GM21526 (cell line): Measurements from ENCODE around the gene KLHL35.
"Not testable (repeated sequence)": the region's sequence is repeated elsewhere in the genome, so short reads cannot be mapped to it uniquely, and the experiment has no call there.

Source experiments
- ATAC-seq: cut with Tn5 transposase; IDR thresholded peaks from one replicate; pipeline ENCODE4 v1.9.1; 2021; ENCODE audit warnings: moderate library complexity; ENCODE audit not compliant: unreplicated experiment, low FRiP score

Gene KLHL35

GRCh38 chr11:75400146-75400865, 32.7 kb downstream of the KLHL35 start:
- ATAC-seq = no peak

DNA sequence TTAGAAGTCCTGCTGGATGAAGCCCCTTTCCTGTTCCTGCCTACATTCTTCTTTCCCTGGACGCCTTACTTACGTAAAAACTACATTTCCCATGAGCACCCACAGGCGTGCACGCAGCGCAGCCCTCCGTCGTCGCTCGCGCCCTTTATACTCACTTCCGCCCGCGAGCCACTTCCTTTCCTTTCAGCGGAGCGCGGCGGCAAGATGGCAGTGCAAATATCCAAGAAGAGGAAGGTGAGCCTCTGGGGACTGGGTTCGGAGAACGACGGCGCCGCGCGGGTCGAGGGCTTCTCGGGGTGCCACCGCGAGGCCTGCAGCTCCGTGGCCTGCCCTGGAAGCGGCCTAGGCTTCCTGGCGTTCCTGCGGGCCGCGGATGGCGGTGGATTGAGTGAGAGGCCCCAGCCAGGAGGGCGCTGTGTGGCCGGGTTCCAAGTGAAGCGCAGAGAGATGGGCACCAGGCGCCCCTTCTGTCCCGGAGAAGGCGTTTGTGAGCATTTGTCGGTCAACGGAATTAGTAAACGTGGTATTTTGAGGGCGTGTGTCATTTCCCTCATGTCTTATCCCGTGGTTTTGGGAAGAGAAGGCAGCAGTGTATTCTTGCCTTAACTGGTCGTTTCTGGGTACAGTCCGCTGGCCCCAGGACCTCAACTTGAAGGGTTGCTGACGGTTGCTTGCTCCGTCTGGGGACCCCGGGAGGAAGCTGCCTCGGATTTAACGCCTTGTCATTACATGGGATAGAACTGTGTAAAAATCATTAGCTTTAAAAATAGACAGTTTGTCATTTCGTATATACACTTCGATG, 33.5 kb downstream of the KLHL35 start, which contains the start of gene RPS3:
RPS3 (plus strand) TSS at position 175 of the 802 bp plus-strand sequence; CDS start at position 205, 30 bp downstream.
- peak; percentile 81 for ATAC-seq

- ATAC-seq = no peak
Observed at GRCh38 chr11:75398906-75399305, 34.1 kb downstream of the KLHL35 start.

GRCh38 chr11:75394085-75394840, 38.7 kb downstream of the KLHL35 start:
- ATAC-seq = no peak

DNA sequence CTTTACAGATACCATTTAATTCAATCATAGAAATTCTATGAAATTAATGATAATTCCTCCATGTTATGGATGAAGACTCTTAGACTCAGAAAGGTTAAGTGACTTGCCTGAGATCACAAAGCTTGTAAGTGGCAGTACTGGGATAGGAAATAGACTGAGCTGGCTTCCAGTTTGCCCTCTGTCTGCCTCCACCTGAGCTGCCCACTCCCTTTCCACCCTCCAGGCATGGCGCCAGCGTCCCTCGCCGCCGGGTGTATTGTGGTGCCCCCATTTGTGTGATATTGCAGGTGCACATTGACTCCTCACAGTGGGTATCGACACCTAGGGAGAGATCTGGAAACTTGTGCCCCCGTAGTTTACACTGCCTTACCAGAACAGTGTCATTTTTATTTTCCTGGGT, 43.1 kb downstream of the KLHL35 start:
- ATAC-seq = no peak

DNA sequence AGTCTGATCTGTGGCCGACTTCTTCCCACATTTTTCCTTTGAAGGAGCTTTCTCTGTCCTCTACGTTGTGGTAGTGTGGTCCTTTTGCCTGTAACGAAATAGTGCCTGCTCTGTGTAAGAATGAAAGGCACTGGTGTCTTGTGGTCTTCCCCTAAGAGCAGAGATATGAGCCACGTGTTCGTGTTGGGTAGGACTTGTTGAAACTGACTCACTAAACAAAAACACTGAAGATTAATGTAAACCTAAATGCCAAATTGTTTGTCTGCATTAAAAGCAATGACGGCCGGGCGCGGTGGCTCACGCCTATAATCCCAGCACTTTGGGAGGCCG, 43.8 kb downstream of the KLHL35 start:
- ATAC-seq = no peak

- no peak for ATAC-seq
Observed at GRCh38 chr11:75388386-75389275, 44.4 kb downstream of the KLHL35 start.

DNA sequence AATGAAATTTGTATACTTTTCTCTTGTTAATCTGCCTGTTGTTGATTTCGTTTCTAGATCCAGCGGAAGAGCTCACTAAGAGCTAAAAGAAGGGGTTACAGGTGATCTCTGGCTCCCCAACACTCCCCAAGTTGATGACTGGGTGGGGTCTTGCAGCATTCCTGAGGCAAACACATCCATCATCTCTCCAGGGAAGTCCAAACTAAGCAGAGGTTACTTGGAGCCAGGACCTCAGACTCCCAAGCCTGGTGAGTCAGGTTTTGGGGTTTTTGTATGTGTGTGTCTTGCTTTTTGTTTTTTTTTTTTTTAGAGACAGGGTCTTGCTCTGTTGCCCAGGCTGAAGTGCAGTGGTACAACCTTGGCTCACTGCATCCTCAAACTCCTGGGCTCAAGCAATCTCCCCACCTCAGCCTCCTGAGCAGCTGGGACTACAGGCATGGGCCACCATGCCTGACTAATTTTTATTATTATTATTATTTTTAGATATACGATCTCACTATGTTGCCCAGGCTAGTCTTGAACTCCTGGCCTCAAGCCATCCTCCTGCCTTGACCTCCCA, 45.2 kb downstream of the KLHL35 start:
- no peak for ATAC-seq

GRCh38 chr11:75386942-75387630, 45.9 kb downstream of the KLHL35 start:
- no peak for ATAC-seq

DNA sequence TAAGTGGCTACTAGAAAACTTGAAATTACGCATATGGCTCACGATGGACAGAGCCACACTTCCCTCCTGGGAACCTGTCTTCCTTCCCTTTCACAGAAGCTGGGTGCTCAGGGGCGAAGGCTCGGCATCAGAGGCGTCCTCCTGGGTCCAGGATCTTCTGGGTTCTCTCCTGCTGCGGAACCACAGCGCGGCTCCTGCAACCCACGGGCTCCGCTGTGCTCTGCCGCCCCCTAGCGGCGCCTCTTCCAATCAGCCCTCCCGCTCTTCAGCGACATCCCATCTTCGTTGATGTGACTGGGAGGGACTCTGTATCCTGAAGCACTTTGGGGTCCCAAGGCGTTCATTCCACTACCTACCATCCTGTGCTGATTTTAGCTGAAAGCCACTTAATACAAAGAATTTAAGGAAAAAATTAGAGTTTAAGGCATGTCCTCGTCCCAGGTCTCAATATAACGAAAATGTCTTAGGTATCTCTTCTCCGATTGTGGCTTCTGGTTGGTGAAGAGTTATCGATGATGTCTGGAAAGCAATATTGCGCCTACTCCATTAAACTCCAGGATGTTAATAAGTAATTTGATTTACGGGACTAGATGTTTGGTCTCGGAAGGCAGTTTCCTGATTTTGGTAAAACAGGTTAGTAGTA, 48.4 kb downstream of the KLHL35 start:
- no peak for ATAC-seq

DNA sequence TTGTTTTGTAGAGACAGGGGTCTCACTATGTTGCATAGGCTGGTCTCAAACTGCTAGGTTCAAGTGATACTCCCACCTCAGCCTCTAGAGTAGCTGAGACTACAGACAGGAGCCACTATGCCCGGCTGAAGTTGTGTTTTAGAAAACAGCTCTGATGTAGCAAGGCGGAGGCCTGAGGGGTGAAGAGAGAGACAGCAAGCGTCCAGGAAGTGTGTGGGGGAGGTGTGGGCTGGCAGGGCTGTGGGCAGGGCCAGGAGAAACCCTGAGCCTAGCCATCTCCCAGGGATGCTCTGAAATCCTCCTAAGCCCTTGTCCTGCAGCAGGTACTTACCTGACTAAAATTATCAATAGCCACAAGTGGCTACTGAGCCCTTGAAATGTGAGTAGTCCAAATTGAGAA, 49.8 kb downstream of the KLHL35 start:
- ATAC-seq = no peak

DNA sequence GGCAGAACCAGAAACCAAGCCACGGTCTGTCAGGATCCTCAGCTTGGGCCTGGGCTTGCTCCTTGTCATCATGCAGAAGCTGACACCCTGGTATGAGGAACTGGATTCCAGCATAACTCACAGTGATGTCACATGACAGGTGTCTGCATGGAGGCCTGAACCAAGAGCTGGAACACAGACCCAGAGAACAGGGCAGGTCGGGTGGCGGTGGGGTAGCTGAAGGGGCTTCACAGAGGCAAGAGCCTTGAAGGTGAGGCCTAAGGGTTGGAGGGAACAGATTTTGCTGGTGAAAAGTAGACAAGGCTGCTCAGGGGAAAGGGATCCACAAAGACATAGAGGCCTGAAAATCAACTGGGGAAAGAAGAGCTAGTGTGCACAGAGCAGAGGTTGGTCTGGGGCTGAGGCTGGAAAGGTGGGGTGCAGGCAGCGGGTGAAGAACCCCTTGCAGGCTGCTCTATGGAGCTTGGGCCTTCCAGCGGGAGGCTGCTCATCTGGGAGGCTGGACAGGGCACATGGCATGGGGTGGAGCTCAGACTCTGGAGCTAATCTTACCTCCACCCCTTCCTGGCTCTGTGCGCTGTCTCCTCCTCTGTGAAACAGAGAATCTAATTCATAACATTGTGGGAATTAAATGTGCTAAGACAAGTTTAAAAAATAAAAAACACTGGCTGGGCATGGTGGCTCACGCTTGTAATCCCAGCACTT, 52.1 kb downstream of the KLHL35 start:
- no peak for ATAC-seq

DNA sequence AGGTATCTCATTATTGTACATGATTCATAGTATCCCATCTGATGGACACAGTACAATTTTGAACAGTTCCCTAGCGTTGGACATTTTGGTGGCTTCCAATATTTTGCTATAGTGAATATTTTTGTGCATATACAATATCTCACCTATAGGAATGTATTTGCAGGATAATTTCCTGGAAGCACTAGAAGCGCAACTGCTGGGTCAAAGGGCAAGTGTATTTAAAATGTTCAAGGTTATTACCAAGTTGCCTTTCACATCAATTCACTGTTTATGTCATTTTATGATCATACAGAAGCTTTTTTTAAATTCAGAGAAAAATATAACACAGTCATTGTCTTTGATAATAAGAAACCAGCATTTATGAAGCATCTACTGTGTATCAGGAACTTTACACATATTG, 52.8 kb downstream of the KLHL35 start:
- ATAC-seq = no peak

GRCh38 chr11:75378776-75379175, 54.2 kb downstream of the KLHL35 start:
- not testable (repeated sequence) for ATAC-seq

- ATAC-seq = no peak
Observed at GRCh38 chr11:75376175-75376574, 56.8 kb downstream of the KLHL35 start.

DNA sequence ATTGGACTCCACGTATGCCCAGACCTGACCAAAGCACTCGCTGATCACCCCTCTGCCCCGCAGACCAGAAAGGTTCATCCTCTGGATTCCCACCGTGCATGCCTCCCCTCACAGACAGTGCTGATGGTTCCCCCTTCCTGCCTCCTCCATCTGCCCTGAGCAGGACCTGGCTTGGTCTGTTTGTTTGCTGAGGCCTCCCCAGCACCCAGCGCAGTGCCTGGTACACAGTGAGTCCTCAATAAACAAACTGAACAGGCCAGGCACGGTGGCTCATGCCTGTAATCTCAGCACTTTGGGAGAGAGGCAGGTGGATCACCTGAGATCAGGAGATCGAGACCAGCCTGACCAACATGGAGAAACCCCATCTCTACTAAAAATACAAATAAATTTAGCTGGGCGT, 57.4 kb downstream of the KLHL35 start:
- no peak for ATAC-seq

- ATAC-seq = no peak
Observed at GRCh38 chr11:75374646-75375045, 58.4 kb downstream of the KLHL35 start.

- ATAC-seq = no peak
Observed at GRCh38 chr11:75373201-75373600, 59.8 kb downstream of the KLHL35 start.
